ENCODE measurements around the gene COPA. TPM values are rescaled to one million over a fixed set of nuclear protein-coding genes. Genes with fewer than 3 reads are reported as not detected.
"Not testable (repeated sequence)": the region's sequence is repeated elsewhere in the genome, so short reads cannot be mapped to it uniquely, and the experiment has no call there.

Gene COPA
- total RNA-seq (167 and 185 TPM in 2 replicates), polyA plus RNA-seq (122 and 127 TPM in 2 replicates), polyA minus RNA-seq (433 and 434 TPM in 2 replicates), Bru-seq, nascent RNA (percentile 96 among the genes with signal in this experiment), BruChase-seq, experiment 1, labeled RNA remaining after a 6-hour chase (percentile 94 among the genes with signal in this experiment), BruChase-seq, experiment 2, labeled RNA remaining after a 2-hour chase (percentile 97 among the genes with signal in this experiment)
- polyA plus RNA-seq (2011; cell fraction: cytosol; rRNA removed) = 140 and 144 TPM in 2 replicates
- polyA plus RNA-seq (2011; cell fraction: nucleus; rRNA removed) = 170 and 191 TPM in 2 replicates
- 136 and 164 TPM in 2 replicates for polyA plus RNA-seq (2012)
- polyA minus RNA-seq (2011; cell fraction: cytosol; rRNA and poly(A)+ RNA removed) = 188 TPM
- 167 and 271 TPM in 2 replicates for polyA minus RNA-seq (2011; cell fraction: nucleus; rRNA and poly(A)+ RNA removed)
- long read RNA-seq, full-length matches to known transcripts = 258 of 374 reads
- long read RNA-seq, partial matches to known transcripts = 81 of 374 reads
- long read RNA-seq, other reads (novel, unspliced or antisense) = 35 of 374 reads

DNA sequence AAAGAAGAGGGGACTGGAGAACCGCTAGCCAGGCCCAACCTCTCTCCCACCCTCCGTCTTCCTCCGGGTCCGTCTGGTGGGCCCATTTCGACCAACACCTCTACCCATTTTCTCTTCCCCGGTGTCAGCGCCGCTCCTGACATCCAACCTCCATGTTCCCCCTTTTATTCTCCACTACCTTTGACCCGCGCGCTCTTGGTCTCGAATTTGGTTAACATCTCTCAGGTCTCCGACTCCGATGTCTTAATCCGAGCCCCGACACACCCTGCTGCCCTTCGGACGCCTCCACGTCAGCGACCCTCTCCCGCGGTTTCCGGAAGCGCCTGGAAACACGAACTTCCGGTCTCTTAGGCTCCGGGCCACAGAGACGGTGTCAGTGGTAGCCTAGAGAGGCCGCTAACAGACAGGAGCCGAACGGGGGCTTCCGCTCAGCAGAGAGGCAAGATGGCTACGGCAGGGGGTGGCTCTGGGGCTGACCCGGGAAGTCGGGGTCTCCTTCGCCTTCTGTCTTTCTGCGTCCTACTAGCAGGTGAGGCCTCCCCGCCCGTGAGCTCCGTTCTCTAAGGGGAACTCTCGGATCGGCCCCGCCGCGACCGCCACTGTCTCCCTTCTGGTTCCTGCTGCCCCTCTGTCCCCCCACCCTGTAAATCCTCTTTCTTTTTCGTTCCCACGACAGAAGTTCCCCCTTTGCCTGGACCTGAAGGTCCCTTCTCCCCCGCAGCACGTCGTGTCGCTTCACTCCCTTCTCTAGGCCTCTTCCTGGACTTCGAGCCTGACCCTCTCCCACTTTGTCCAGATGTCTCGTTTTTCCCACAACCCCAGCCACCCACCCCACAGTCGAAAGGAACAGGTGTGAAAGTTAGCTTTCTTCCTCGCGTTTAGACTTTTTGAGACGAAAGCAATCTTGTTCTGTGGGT is at the start of gene COPA, which contains the start of gene NCSTN:
TSS of gene COPA (minus strand) at position 298 of the 917 bp plus-strand sequence. CDS start at position 218, 80 bp downstream.
TSS of gene NCSTN (plus strand) at position 431 of the 917 bp plus-strand sequence. CDS start at position 445, 14 bp downstream.
- TSS peak; percentile 47 for BruUV-seq (replicated peaks)
- H3K9ac ChIP-seq (replicated peaks; ENCODE audit: extremely low read depth, insufficient read depth, low read length) = peak within 1 kb of the TSS; percentile 95
- H3K36me3 ChIP-seq (ENCODE audit: control insufficient read depth in 2 of 2, extremely low read depth in 1 of 2, insufficient read depth in 2 of 2, low read length in 2 of 2) = peaks cover 5 to 9% of the 10 kb centered on the region in 2 experiments
- peak; percentile 93 for FAIRE-seq
- DNase-seq (ENCODE audit: low read depth, low spot score) = peak; percentile 95
- ChIA-PET POLR2A (interaction anchor here (0.6 kb wide), 1 partner anchor 19 kb away, joined by 4 read pairs; no protein-coding TSS in a partner anchor), CTCF (no interaction called here)
- H3K9me1 ChIP-seq (replicated peaks; ENCODE audit: control insufficient read depth, extremely low read depth, insufficient read depth, low read length) = no peaks in the 10 kb centered on the region
- H3K27me3 ChIP-seq (ENCODE audit: control insufficient read depth in 2 of 2, insufficient read depth in 2 of 2, low read length in 2 of 2) = no peaks in the 10 kb centered on the region
- intact Hi-C loops (cut with micrococcal nuclease) = loop anchor here (1.0 to 5.0 kb wide), 6 partner anchors 36 to 410 kb away; partner anchors contain the start of genes DCAF8, PEA15 and PEX19
- H3K4me2 ChIP-seq (ENCODE audit: insufficient read depth, low read length) = peak within 1 kb of the TSS; percentile 90
- TF ChIP-seq POLR2AphosphoS5 (IDR thresholded peaks at IDR 0.05; ENCODE audit: insufficient read depth, low read depth, low read length) (peak; percentile 97), MYC (IDR thresholded peaks at IDR 0.05; ENCODE audit: low read depth, low read length) (no peak), POLR2A (IDR thresholded peaks at IDR 0.05; ENCODE audit: low read depth, low read length) (peak; percentile 92)
- dilution Hi-C loops (cut with MboI; ENCODE audit: extremely low pct_ligation_motif_present, low sequenced_read_pairs) = no loop called here
- peaks cover 63% of the 10 kb centered on the region for H3K79me2 ChIP-seq (ENCODE audit: control insufficient read depth, insufficient read depth, low read length)
- peak within 1 kb of the TSS; percentile 86 for H2AFZ ChIP-seq (ENCODE audit: low read depth, low read length)
- H3K4me3 ChIP-seq (replicated peaks in 1 of 3; ENCODE audit: insufficient read depth in 1 of 3, low read depth in 1 of 3, low read length in 3 of 3) = peak within 1 kb of the TSS; percentile 51 to 92 (median 73)
- H3K9me3 ChIP-seq (replicated peaks; ENCODE audit: control insufficient read depth, insufficient read depth, low read length) = no peaks in the 10 kb centered on the region
- peaks cover 3% of the 10 kb centered on the region for H4K20me1 ChIP-seq (replicated peaks; ENCODE audit: control insufficient read depth, extremely low read depth, insufficient read depth, low read length)
- H3K4me1 ChIP-seq (ENCODE audit: control insufficient read depth, extremely low read depth, insufficient read depth, low read length) = peaks cover 36% of the 10 kb centered on the region
- H3K27ac ChIP-seq (ENCODE audit: insufficient read depth, low read depth, low read length) = peak within 1 kb of the TSS; percentile 73

GRCh38 chr1:160388406-160388805 is 45.4 kb upstream of the COPA start:
- BruUV-seq (replicated peaks); H3K9me3 ChIP-seq (replicated peaks; ENCODE audit: control insufficient read depth, insufficient read depth, low read length); H4K20me1 ChIP-seq (replicated peaks; ENCODE audit: control insufficient read depth, extremely low read depth, insufficient read depth, low read length); H3K79me2 ChIP-seq (ENCODE audit: control insufficient read depth, insufficient read depth, low read length); dilution Hi-C loops (cut with MboI; ENCODE audit: extremely low pct_ligation_motif_present, low sequenced_read_pairs); H3K4me3 ChIP-seq (replicated peaks in 1 of 3; ENCODE audit: insufficient read depth in 1 of 3, low read depth in 1 of 3, low read length in 3 of 3); CTCF ChIA-PET; H3K36me3 ChIP-seq (ENCODE audit: control insufficient read depth in 2 of 2, extremely low read depth in 1 of 2, insufficient read depth in 2 of 2, low read length in 2 of 2); POLR2A ChIA-PET; H3K27ac ChIP-seq (ENCODE audit: insufficient read depth, low read depth, low read length); intact Hi-C loops (cut with micrococcal nuclease); FAIRE-seq; H3K4me1 ChIP-seq (ENCODE audit: control insufficient read depth, extremely low read depth, insufficient read depth, low read length); H3K9ac ChIP-seq (replicated peaks; ENCODE audit: extremely low read depth, insufficient read depth, low read length); H2AFZ ChIP-seq (ENCODE audit: low read depth, low read length); DNase-seq (ENCODE audit: low read depth, low spot score); H3K4me2 ChIP-seq (ENCODE audit: insufficient read depth, low read length); H3K9me1 ChIP-seq (replicated peaks; ENCODE audit: control insufficient read depth, extremely low read depth, insufficient read depth, low read length): not testable (repeated sequence)
- peaks cover 9 to 10% of the 10 kb centered on the region in 2 experiments for H3K27me3 ChIP-seq (ENCODE audit: control insufficient read depth in 2 of 2, insufficient read depth in 2 of 2, low read length in 2 of 2)

- H4K20me1 ChIP-seq (replicated peaks; ENCODE audit: control insufficient read depth, extremely low read depth, insufficient read depth, low read length); CTCF ChIA-PET; H3K79me2 ChIP-seq (ENCODE audit: control insufficient read depth, insufficient read depth, low read length); H3K9me3 ChIP-seq (replicated peaks; ENCODE audit: control insufficient read depth, insufficient read depth, low read length); DNase-seq (ENCODE audit: low read depth, low spot score); H3K4me1 ChIP-seq (ENCODE audit: control insufficient read depth, extremely low read depth, insufficient read depth, low read length); BruUV-seq (replicated peaks); H3K4me2 ChIP-seq (ENCODE audit: insufficient read depth, low read length); dilution Hi-C loops (cut with MboI; ENCODE audit: extremely low pct_ligation_motif_present, low sequenced_read_pairs); intact Hi-C loops (cut with micrococcal nuclease); H3K9ac ChIP-seq (replicated peaks; ENCODE audit: extremely low read depth, insufficient read depth, low read length); H2AFZ ChIP-seq (ENCODE audit: low read depth, low read length); H3K27me3 ChIP-seq (ENCODE audit: control insufficient read depth in 2 of 2, insufficient read depth in 2 of 2, low read length in 2 of 2); FAIRE-seq; H3K4me3 ChIP-seq (replicated peaks in 1 of 3; ENCODE audit: insufficient read depth in 1 of 3, low read depth in 1 of 3, low read length in 3 of 3); H3K27ac ChIP-seq (ENCODE audit: insufficient read depth, low read depth, low read length); POLR2A ChIA-PET; H3K9me1 ChIP-seq (replicated peaks; ENCODE audit: control insufficient read depth, extremely low read depth, insufficient read depth, low read length); H3K36me3 ChIP-seq (ENCODE audit: control insufficient read depth in 2 of 2, extremely low read depth in 1 of 2, insufficient read depth in 2 of 2, low read length in 2 of 2): not testable (repeated sequence)
These were observed 41.8 kb upstream of the COPA start for GRCh38 chr1:160384812-160385211.

Data from endothelial cell of umbilical vein (primary cell).